ENCODE measurements around the gene ANKRD31.
"Not testable (repeated sequence)": the region's sequence is repeated elsewhere in the genome, so short reads cannot be mapped to it uniquely, and the experiment has no call there.

The ANKRD31 gene

DNA sequence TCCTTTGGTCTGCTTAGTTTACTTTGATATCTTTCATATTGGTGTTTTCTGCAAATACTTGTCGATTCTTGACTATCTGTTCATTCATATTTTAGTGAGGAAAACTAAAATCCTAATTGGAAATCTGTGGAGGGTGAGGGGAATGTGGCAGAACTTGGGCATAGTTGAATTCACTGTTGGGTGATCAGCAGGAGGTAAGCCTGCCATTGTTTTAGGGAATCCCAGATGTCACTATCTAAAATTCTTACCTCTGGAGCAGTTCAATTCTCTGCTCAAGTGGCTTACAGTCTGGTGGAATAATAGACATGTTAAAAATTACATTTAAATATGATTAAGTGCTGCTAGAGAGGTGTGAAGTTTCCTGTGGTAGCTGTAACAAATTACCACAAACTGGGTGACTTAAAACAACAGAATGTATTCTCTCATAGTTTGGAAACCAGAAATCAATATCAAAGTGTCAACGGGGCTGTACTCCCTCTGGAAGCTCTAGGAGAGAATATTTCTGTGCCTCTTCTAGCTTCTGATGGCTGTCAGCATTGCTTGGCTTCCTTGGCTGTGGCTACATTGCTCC, 94.0 kb downstream of the ANKRD31 start:
- DNase-seq: no peak

DNA sequence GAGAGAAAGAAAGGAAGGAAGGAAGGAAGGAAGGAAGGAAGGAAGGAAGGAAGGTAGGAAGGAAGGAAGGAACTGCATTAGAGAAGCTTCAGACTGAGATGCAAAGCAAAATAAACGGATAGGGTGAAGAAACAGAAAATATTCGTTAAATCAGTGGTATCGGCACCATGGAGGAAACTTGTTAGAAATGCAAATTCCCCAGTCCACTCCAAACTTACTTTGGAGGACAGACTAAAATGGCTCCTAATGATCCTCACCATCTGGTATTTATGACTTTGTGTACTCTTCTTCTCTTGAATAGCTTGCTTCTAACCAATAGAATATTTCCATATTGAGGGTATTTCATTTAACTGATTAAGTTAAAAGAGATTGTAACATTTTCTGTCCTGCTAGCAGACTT, 96.4 kb downstream of the ANKRD31 start:
- no peak for DNase-seq

DNA sequence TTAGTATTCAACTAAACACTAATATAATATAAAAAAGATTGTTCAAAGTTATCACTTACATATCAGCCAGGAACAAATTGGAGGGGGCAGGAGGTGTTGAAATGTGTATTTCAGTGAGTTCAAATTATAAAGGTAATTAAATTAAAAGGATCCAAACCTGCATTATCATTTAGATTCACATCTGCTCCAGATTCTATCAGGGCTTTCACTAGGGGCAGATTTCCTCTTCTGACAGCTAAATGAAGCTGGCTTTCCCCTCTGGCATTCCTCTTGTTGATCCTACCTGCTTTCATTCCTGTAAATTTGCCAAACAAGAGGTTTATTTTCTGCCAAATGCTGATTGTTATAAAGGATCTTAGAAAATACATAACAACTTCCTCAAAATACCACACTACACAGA, 98.0 kb downstream of the ANKRD31 start:
- no peak for DNase-seq

DNA sequence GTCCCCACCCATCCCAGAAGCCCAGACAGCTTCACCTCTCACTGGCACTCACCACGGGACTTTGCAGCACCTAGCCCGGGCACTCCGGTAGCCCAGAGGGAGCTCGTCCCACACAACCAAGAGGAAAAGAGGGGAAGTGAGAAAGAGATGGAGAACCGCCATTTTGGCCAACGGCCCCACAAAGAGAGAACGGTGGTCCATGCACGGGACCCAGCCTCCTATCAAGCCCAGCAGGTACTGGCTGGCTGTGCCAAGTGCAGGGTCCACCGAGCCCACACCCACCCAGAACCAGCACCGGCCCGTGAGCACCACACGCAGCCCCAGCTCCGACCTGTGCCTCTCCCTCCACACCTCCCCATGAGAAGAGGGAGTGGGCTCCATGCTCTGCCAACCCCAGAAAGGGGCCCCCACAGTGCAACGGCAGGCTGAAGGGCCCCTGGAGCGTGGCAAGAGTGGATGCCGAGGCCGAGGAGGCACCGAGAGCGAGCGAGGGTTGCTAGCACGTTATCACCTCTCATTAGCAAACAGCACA, 105.8 kb downstream of the ANKRD31 start:
- no peak for DNase-seq

DNA sequence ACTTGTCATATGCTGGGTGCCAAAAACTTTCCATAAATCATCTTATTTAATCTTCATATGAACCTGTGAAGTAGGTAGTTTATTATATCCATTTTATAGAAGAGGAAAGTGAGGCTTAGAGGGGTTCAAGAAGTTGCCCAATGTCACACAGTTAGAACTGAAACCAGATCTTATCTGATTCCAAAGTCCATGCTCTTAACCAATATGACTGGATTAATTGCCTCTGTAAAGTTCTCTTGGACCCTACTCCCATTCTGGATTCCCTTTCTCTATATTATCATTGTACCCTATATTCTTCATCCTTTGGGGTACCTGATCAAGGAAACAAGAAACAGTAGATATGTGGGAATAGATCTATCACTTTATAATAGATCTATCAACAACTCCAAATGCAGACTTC, 119.8 kb downstream of the ANKRD31 start:
- no peak for DNase-seq

DNA sequence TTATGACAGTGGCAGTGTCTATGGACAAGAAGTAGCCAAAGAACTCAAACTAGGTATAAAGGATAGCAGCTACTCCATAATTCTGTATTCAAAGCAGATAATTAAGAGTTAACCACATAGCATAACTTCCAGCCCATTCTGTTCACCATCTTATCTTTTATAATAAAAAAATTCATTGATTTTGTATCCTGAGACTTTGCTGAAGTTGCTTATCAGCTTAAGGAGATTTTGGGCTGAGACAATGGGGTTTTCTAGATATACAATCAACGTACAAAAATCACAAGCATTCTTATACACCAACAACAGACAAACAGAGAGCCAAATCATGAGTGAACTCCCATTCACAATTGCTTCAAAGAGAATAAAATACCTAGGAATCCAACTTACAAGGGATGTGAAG, 122.4 kb downstream of the ANKRD31 start:
- not testable (repeated sequence) for DNase-seq

DNA sequence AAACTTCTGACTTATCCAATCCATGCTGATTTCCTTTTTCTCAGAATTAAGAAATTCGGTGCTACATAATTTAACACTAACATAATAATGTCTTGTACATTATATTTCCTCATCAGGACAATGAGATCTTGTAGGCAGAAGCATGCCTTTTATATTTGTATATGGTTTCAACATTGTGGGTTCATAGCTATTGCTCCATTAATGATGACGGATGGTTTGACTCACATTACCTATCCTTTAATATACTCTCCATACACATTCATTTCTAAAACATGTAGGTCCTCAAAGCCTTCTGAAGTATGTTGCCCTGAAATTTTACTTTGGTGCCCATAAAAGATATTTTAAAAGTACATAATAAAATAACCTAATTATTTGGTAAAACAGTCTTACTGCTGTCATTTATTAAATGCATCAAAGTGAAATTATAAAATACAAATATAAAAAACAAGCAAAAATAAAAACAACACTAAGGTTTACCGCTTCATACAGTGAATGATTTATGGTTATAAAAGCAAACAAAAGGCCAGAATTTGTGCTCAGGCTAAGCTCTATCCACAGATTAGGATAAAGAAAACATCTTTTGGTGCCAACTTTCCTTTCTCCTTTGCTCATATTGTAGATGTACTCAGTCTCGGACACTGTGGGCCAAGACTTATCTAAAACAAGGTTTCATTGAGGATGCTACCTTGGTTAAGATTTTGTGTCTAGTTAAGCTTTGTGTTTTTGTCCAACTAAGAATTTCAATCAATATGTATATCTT, 123.1 kb downstream of the ANKRD31 start:
- no peak for DNase-seq

DNA sequence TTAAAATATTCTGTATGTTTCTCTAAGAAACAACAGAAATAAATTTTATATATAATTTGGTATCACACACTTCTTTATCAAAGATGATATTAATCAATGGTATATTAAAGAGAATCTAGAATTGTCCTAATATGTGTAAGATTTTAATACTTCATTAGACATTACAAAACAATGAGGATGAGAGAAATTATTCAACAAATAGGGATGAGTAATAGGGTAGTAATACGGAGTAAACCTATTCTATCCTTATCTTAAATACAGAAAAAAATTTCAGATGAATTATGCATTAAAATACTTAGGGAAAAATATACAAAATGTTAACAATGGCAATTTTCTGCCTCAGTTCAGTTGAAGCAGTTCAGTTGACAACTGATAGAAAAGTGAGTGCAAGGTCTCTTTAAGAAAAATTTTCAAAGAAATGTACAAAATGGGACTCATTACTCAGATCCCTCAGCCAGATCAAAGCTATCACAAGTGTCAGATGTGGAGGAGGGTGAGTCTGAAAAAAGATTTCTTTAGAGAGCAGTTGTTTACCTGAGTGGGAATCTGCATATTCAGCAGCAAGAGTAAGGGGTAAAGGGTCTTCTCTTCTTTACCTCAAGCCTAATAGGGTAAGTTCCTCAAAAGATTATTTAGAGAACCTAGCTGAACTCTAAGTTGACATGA, 127.6 kb downstream of the ANKRD31 start:
- DNase-seq: no peak

DNA sequence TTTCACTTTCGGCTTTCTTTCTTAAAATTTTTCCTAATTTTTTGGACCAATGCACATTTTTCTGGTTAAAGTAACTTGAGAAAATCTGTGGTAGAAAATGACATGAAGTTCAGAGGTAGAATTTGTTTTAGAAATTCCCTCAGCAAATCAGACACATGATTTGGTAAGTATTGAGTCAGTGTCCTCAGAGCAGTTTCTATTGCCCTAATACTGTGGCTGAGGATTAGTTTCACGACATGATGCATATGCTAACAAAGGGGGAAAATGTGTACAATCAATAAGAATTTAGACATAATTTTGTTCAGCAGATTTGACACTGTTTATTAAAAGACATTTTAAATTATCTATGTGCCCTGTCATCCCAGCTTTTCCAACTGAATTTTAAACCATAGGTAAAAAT, 128.2 kb downstream of the ANKRD31 start:
- no peak for DNase-seq

DNA sequence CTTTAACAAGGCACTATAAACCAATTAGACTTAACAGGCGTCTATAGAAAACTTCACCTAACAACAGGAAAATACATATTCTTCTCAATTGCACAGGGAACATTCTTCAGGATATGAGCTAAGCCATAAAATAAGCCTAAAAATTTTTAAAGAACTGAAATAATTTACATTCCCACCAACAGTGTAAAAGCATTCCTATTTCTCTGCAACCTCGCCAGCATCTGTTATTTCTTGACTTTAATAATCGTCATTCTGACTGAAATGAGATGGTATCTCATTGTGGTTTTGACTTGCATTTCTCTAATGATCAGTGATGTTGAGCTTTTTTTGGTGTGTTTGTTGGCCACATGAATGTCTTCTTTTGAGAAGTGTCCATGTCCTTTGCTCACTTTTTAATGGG, 140.7 kb downstream of the ANKRD31 start:
- not testable (repeated sequence) for DNase-seq

DNA sequence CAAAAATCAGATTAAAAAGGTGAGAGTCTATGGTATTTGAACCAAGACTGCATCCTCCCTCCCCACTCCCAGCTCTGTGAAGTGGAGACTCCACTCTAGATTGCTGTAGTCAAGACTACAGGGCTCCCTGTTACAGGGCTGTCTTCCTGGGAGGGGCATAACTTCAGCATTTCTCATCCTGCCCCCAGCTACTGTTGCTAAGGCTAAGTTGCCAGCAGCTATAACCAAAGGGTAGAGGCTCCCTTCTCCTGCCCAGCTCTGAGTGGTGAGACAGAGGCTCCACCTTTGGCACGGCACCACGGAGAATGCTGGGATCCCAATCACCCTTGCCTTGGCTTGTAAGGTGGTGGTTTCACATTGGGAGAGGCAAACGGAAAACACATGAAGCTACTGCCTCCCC, 145.1 kb downstream of the ANKRD31 start:
- DNase-seq: no peak

DNA sequence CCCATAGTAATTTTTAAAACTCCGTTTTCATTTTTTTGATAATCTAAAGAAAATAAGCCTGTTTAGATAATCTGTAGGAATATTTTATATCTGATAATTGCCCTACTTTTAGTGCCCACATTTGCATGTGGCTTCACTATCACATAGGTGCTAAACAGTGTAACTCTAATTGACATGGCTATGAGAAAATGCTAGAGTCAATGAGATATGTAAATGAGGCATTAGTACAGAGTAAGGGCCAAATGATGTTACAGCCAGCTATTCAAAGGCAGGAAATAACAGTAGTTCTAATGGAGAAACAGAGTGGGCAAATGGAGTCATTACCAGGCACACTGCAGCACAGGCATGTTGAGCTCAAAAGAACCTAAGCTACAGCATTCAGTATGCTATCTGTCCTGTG, 147.0 kb downstream of the ANKRD31 start:
- no peak for DNase-seq

DNA sequence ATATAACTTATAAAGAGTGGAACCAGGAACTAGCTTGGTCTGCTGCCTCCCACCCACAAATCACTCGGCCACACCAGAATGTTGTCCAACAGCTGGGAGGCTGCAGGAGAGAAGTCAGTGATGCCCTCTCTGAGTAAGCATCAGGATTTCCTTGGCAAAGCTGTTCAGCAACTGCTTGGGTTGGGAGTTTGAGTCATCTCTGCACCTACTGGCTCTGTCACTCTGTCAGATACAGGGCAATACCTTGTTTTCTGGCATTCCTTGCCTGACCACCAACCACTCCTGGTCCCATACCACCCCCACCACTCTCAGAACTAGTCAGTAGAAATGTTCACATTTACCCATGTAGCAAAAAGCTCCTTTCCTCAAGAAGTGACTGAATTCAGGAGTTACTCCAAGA, 147.5 kb downstream of the ANKRD31 start:
- no peak for DNase-seq

DNA sequence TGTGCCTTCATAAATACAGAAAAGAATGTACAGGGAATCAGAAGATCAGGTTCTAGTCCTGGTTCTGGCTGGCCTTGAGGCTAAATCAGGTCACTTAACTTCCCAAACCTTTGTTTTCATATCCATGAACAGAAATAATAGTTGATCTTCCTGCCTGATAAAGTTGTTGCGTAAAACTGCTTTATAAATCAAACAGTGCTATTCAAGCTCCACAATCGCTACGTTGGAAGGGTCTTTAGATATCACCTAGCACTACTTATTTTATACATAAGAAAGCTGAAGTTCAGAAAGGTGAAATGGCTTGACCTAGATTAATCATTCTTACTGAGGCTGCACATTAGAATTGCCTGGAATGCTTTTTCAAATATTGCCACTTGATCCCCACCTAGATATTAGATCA, 148.0 kb downstream of the ANKRD31 start:
- no peak for DNase-seq

DNA sequence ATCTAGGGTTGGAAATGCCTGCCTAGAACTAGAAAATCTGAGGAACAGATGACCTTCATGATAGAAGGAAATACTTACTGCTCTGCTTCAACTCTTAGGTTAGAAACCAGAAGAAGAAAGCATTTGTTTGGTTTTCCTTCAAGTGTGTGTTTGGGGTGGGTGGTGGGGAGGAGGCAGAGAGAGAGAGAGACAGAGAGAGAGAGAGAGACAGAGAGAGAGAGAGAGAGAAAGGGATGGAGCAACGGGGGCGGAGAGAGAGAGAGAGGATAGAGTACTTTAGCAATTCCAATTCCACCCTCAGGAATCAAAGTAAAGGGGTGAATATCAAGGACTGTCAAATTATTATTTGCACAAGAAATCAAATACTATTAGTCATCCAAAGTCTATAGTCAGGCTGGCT, 155.2 kb downstream of the ANKRD31 start:
- no peak for DNase-seq

DNA sequence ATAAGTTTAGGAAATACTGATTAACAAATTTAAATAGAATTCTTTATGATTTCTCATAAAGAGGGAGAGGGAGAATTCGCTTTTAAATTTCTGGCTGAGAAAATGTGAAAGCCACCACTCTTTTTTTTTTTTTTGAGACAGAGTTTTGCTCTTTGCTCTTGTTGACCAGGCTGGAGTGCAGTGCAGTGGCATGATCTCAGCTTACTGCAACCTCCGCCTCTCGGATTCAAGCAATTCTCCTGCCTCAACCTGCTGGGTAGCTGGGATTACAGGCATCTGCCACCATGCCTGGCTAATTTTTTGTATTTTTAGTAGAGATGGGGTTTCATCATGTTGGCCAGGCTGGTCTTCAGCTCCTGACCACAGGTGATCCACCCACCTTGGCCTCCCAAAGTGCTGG, 157.3 kb downstream of the ANKRD31 start:
- not testable (repeated sequence) for DNase-seq

DNA sequence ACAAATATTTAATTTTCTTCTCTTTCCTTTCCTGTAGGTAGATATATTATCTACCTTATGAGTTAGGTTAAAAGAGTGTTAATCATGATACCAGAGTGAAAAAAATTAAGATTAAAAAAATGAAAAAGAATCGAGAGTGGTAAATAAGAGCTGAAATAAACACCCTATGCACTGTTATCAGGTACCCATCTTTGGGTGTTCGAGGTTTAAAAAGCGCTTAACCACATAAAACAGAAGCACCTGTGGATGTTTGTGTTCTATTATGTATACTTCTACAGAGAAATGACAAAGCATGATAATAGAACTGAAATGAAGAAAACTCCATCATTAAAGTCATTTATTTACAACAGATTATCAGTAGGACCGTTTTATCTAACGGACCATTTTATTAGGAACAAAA, 158.7 kb downstream of the ANKRD31 start:
- no peak for DNase-seq

DNA sequence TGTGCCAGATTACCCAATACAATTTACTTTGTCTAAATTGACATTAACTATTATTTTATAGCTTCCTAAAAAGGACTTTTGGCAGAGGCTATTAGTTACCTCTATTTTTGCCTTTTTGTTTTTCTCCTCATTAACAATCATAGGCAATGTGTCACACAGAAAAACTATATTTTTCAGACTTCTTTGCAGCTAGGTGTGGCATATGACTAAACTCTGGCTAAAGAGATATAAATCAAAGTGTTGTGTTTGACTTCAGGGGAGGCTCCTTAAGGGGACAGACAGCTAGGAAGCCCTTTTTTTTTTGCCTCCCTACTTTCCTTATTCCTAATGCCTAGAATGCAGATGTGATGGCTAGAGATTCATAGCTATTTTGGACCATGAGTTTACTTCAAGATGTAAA, 164.6 kb downstream of the ANKRD31 start:
- no peak for DNase-seq

DNA sequence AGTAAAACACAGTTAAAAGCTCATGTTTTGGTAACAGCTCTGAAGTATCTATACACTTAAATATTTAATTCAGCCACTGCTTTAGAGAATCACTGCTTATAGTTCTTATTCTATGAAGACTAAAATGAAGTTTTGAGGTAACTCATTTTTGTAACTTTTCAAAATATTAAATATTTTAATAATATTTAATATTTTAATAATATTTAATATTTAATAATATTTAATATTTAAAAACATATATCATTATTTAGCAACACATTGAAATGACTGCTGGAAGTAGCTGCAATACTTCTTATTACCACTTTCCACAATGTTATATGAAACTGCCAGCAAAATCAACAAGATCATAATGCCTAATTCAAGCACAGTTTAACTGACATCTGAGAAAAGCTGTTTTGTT, 165.6 kb downstream of the ANKRD31 start:
- no peak for DNase-seq

DNA sequence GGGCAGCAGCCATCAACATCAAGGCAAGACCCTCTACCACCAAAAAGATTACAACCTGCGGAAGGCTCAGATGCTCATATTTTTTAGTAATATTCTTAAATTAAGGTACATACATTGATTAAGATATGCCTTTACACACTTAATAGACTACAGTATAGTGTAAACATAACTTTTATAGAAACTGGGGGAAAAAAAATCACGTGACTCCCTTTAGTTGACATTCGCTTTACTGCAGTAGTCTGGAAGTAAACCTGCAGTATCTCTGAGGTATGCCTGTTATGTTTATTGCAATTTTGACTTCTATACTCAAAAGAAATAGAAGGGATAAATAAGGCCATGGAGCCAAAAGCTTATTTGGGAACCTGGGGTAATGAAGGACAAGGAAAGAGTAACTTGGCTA, 169.2 kb downstream of the ANKRD31 start:
- no peak for DNase-seq

DNA sequence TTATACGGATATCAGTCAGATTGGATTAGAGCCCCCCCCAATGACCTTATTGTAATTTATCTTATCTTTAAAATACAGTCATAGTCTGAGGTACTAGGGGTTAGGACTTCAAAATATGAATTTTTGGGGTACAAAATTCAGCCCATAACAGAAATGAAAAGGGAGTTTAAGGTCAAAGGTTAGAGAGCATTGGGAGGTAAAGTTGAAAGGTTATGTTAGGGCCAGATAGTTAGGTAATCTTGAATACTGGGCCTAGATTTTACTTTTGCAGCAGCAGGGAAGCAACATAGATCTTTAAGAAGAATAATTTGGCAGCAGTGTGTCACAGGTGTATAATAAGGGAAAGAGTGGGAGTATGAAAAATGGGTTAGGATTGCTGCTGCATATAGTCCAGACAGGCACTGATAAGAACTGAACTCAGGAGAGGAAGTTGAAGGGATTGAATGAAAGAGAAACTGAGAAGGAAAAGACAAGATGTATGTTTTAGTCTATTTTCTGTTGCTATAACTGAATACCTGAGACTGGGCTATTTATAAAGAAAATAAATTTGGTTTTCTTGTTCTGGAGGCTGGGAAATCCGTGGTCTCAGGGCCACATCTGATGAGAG, 173.7 kb downstream of the ANKRD31 start:
- no peak for DNase-seq

DNA sequence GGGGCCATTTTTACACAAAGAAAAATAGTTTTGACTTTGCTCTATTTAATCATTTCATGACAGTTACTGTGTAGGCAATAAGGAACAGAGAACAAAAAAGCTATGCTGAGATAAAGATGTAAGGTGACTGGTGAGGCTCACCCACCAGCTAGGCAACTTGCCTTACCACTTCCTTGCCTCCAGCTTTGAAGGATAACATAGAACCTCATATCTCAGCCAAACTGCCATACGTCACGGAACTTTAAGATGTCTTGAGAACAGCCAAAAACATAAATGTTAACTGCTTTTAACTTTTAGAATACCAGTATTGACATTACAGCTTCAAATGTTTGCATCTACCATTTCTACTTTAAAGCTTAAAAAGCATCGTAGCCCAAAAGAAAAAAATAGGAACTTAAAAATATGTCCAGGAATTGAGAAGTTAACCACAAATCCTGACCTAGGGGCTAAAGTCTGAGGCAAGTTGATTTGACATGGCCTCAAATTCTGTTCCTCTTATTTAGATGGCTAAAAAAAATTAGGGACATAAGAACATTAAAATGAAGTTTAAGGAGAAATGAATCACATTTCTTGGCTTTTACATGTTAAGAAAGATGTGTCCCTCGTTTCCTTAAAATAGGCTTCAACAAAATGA, 176.6 kb downstream of the ANKRD31 start:
- DNase-seq: no peak

DNA sequence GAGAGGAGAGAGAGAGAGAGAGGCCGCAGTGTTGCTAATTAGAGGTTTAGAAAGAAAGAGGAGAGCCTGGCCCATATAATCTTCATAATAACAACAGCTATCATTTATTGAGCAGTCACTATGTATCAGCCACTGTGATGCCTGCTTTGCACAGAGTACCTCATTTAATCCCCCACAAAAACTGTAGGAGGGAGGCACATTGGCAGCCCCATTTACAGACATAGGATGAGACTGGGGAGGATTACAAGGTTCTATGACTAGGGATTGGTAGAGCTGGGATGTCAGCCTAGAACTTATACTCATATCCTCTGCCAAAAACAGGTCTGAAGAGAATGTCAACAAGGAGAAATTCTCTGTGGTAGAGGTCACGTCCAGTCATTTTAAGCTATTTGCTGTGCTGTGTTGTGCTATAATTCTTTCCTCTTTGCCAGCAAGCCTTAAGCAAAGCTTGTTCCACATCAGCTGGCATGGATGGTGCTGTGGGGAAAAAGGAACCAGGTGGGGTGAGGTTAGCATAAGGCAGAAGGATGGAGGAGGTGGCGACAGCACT, 177.6 kb downstream of the ANKRD31 start:
- no peak for DNase-seq
